Measurements from ENCODE around the gene HAUS3. TPM values are rescaled to one million over a fixed set of nuclear protein-coding genes. Genes with fewer than 3 reads are reported as not detected.

HAUS3 gene
- total RNA-seq, 1 experiment from 2014 or later = 11.2 TPM

GRCh38 chr4:2261110-2261852 is 19.4 kb upstream of the HAUS3 start:
- TF ChIP-seq REST (IDR thresholded peaks at IDR 0.05; ENCODE audit: insufficient read depth in 1 of 2, low read depth in 2 of 2, low read length in 1 of 2) (no peak), SIN3A (IDR thresholded peaks at IDR 0.05; ENCODE audit: borderline replicate concordance, insufficient read depth, low read depth, low read length) (0 out of 2 replicates have a peak, but pooled peaks have one; percentile 58)
- POLR2A ChIA-PET = no interaction called here
- ATAC-seq = peak; percentile 46
- Histone ChIP-seq H3K27me3 (ENCODE audit: control insufficient read depth, insufficient read depth, low read length) (no peaks in the 10 kb centered on the region), H3K9me3 (ENCODE audit: control insufficient read depth, insufficient read depth, low read depth, low read length) (no peaks in the 10 kb centered on the region), H3K36me3 (ENCODE audit: control insufficient read depth, insufficient read depth, low read length) (no peaks in the 10 kb centered on the region; the same call in 1 of the 2 replicates), H3K4me3 (ENCODE audit: low read depth in 2 of 2, low read length in 2 of 2) (peak overlapping the region; percentile 61 to 63), H3K4me1 (ENCODE audit: control insufficient read depth, insufficient read depth, low read length) (peaks cover 4% of the 10 kb centered on the region), H3K27ac (ENCODE audit: low read length) (peak overlapping the region; percentile 44; the same call in 1 of the 2 replicates)
- no TSS peak for BruUV-seq (replicated peaks)
- intact Hi-C loops (cut with micrococcal nuclease; ENCODE audit: unreplicated experiment) (no loop called here), in situ Hi-C loops (cut with HindIII; ENCODE audit: low pct_unique_long_range_greater_than_20kb, low sequenced_read_pairs) (no loop called here)
- CTCF ChIA-PET = no interaction called here
- no peak for DNase-seq (ENCODE audit: low read depth, low spot score)

- CTCF ChIA-PET = no interaction called here
- TF ChIP-seq CTCF (IDR thresholded peaks at IDR 0.05) = no peak
- TF ChIP-seq TCF7L2 (IDR thresholded peaks at IDR 0.05; ENCODE audit: low read depth, low read length) = no peak
- no peak for TF ChIP-seq SIN3A (IDR thresholded peaks at IDR 0.05; ENCODE audit: borderline replicate concordance, insufficient read depth, low read depth, low read length)
- TF ChIP-seq REST (IDR thresholded peaks at IDR 0.05; ENCODE audit: insufficient read depth in 1 of 2, low read depth in 2 of 2, low read length in 1 of 2) = no peak
- TF ChIP-seq POLR2AphosphoS5 (IDR thresholded peaks at IDR 0.05; ENCODE audit: low read depth, low read length) = no peak
- POLR2A ChIA-PET = no interaction called here
Measured at GRCh38 chr4:2260344-2261109, 18.6 kb upstream of the HAUS3 start.

More at GRCh38 chr4:2260344-2261109, 18.6 kb upstream of the HAUS3 start:
- intact Hi-C loops (cut with micrococcal nuclease; ENCODE audit: unreplicated experiment) (no loop called here), in situ Hi-C loops (cut with HindIII; ENCODE audit: low pct_unique_long_range_greater_than_20kb, low sequenced_read_pairs) (no loop called here)
- Histone ChIP-seq H3K27ac (ENCODE audit: low read length) (peak overlapping the region; percentile 44; the same call in 1 of the 2 replicates), H3K4me3 (ENCODE audit: low read depth in 2 of 2, low read length in 2 of 2) (peak overlapping the region; percentile 61 to 63), H3K9me3 (ENCODE audit: control insufficient read depth, insufficient read depth, low read depth, low read length) (no peaks in the 10 kb centered on the region), H3K36me3 (ENCODE audit: control insufficient read depth, insufficient read depth, low read length) (no peaks in the 10 kb centered on the region; the same call in 1 of the 2 replicates), H3K27me3 (ENCODE audit: control insufficient read depth, insufficient read depth, low read length) (no peaks in the 10 kb centered on the region), H3K4me1 (ENCODE audit: control insufficient read depth, insufficient read depth, low read length) (no peaks in the 10 kb centered on the region; the same call in 1 of the 2 replicates)
- BruUV-seq (replicated peaks) = no TSS peak
- ATAC-seq (no peak), DNase-seq (ENCODE audit: low read depth, low spot score) (no peak)
